ENCODE results near the gene SLC15A5. TPM values are rescaled to one million over a fixed set of nuclear protein-coding genes. Genes with fewer than 3 reads are reported as not detected.

The SLC15A5 gene
- total and polyA plus RNA-seq, 8 donors: not detected

DNA sequence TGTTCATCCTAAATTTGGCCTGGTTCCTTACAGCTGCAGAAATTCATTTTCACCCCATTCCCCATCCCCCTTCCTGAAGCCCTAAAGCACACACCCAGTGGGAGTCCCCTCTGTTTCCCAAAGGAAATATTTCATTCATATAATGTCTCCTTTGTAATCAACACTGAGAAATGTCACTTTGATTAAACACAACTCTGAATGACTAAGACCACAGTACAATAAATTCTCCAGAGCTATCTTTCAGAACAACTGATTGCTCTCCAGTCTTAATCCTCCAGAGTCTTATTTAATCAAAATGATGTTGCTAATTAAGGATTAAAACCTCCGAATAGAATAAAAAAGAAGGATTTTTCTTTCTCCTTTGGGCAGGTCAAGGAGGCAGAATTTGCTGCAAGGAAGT lies 6.4 kb downstream of the SLC15A5 start:
- DNase-seq (no peak), ATAC-seq (no peak), FAIRE-seq (no peak)
- Histone ChIP-seq H3K36me3 (no peaks in the 10 kb centered on the region), H3K4me1 (no peaks in the 10 kb centered on the region), H3K27me3 (no peaks in the 10 kb centered on the region), H3K9me3 (no peaks in the 10 kb centered on the region), H3K4me3 (no peak overlapping the region), H3K27ac (no peak overlapping the region)
- TF ChIP-seq, protein P1, sequence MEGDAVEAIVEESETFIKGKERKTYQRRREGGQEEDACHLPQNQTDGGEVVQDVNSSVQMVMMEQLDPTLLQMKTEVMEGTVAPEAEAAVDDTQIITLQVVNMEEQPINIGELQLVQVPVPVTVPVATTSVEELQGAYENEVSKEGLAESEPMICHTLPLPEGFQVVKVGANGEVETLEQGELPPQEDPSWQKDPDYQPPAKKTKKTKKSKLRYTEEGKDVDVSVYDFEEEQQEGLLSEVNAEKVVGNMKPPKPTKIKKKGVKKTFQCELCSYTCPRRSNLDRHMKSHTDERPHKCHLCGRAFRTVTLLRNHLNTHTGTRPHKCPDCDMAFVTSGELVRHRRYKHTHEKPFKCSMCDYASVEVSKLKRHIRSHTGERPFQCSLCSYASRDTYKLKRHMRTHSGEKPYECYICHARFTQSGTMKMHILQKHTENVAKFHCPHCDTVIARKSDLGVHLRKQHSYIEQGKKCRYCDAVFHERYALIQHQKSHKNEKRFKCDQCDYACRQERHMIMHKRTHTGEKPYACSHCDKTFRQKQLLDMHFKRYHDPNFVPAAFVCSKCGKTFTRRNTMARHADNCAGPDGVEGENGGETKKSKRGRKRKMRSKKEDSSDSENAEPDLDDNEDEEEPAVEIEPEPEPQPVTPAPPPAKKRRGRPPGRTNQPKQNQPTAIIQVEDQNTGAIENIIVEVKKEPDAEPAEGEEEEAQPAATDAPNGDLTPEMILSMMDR (IDR thresholded peaks at IDR 0.05): no peak
- intact Hi-C loops (cut with DNase I): no loop called here
- WGBS, 2 donors: 9 to 15% methylated on average over 1 of the region's 1 CpG

DNA sequence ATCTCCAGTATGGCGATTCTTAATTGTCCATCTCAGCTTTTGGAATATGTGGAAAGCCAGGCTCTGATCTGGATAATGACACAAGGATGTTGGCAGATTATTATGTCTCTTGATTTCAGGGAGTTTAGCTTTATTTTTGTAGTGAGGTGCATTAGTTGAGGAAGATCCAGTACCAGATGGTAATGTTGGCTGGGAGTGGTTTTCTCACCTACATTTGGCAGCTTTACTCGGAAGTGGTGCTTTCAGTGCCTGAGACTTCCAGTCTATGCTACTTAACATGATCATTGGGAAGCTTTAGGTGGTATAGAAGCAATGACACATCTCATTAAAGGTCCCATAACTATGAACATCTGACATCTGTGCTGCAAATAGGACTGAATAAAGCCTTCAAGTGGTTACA lies 7.5 kb downstream of the SLC15A5 start:
- Histone ChIP-seq H3K4me1 (no peaks in the 10 kb centered on the region), H3K9me3 (no peaks in the 10 kb centered on the region), H3K4me3 (no peak overlapping the region), H3K27ac (no peak overlapping the region), H3K36me3 (no peaks in the 10 kb centered on the region), H3K27me3 (no peaks in the 10 kb centered on the region)
- TF ChIP-seq, protein P1 (IDR thresholded peaks at IDR 0.05): no peak
- ATAC-seq (no peak), DNase-seq (no peak), FAIRE-seq (no peak)
- 76 to 86% methylated on average over 2 of the region's 2 CpGs for WGBS, 2 donors
- intact Hi-C loops (cut with DNase I): no loop called here

DNA sequence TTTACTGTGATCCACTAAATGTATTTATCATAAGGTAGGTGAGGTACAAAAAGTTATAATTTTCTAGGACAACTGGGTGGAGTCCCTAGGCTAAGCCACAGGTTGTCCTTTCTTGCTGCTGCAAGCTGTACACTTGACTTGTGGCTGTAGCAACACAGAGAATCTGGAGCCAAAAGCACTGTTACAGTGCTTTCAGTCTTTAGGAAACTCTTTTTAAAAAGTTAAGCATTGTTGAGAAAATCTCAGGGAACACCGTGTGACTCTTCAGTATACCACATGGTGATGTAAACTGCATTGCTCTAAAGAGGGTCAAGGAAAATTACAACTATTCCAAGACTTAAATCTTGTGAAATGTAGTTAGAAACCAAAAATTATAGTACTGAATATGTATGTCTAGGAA lies 11.4 kb downstream of the SLC15A5 start:
- ATAC-seq (no peak), DNase-seq (no peak), FAIRE-seq (no peak)
- no peak overlapping the region for H3K27ac ChIP-seq
- no peaks in the 10 kb centered on the region for H3K27me3 ChIP-seq
- intact Hi-C loops (cut with DNase I): no loop called here
- H3K36me3 ChIP-seq: no peaks in the 10 kb centered on the region
- no peaks in the 10 kb centered on the region for H3K9me3 ChIP-seq
- 53 to 68% methylated on average over 1 of the region's 1 CpG for WGBS, 2 donors
- TF ChIP-seq, protein P1 (IDR thresholded peaks at IDR 0.05): no peak
- no peak overlapping the region for H3K4me3 ChIP-seq
- no peaks in the 10 kb centered on the region for H3K4me1 ChIP-seq

DNA sequence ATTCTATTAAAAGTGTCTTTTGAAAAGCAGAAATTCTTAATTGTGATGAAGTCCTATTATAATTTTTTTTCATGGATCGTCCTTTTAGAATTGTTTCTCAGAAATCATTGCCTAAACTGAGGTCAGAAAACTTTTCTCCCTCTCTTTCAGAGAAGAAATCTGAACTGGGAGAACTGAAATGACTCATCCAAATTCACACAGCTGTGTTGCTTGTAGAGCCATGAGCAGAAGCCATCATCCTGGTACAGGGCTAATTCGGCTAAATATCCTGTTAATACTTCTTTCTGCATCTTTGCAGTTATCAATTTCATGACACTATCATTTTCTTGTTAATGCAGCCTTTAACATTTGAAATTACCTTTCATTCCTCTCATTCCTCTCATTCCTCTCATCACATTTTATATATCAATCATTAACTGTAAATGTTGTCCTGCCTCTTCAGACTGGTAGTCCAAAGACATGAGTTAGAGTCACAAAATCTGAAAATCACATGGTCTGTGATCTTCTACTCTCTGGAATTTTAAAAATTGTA lies 15.5 kb downstream of the SLC15A5 start:
- intact Hi-C loops (cut with DNase I): no loop called here
- ATAC-seq: no peak
- Histone ChIP-seq H3K4me1 (no peaks in the 10 kb centered on the region), H3K4me3 (no peak overlapping the region), H3K36me3 (no peaks in the 10 kb centered on the region), H3K27me3 (no peaks in the 10 kb centered on the region), H3K27ac (no peak overlapping the region), H3K9me3 (no peaks in the 10 kb centered on the region)
- TF ChIP-seq, protein P1 (IDR thresholded peaks at IDR 0.05): no peak
- no peak for FAIRE-seq
- no peak for DNase-seq
- 57 to 77% methylated on average over 2 of the region's 2 CpGs for WGBS, 2 donors

DNA sequence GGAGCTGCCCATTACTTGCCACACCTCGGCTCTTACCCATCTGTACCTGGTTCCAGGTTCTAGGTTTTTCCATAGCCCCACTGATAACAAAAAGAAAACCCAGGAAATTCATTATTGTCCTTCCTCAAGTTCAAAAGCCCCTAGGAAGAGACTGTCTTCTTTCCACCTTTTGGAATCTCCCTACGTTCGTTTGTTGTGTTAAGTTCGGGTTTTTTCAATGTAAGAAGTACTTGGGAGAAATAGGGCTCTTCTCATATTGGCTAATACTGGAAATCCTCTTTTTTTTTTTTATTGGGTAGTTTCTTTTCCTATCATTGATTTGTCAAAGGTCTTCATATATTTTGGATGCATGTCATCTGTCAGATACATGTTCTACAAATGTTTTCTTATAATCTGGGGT lies 17.3 kb downstream of the SLC15A5 start:
- Histone ChIP-seq H3K9me3 (no peaks in the 10 kb centered on the region), H3K4me3 (no peak overlapping the region), H3K4me1 (no peaks in the 10 kb centered on the region), H3K27me3 (no peaks in the 10 kb centered on the region), H3K36me3 (no peaks in the 10 kb centered on the region), H3K27ac (no peak overlapping the region)
- ATAC-seq (no peak), FAIRE-seq (no peak), DNase-seq (no peak)
- intact Hi-C loops (cut with DNase I): no loop called here
- WGBS, 2 donors: 84 to 91% methylated on average over 4 of the region's 4 CpGs
- TF ChIP-seq, protein P1 (IDR thresholded peaks at IDR 0.05): no peak
